HG03469 (cell line): ENCODE measurements around the gene CASP1.

Experiments used
- ATAC-seq: cut with Tn5 transposase; IDR thresholded peaks from one replicate; pipeline ENCODE4 v1.9.1; 2021; ENCODE audit warnings: mild to moderate bottlenecking, moderate library complexity, moderate number of reproducible peaks; ENCODE audit not compliant: unreplicated experiment

The CASP1 gene

GRCh38 chr11:104992781-104993180, 42.2 kb downstream of the CASP1 start:
- ATAC-seq = no peak

GRCh38 chr11:104991994-104992393, 43.0 kb downstream of the CASP1 start:
- ATAC-seq = no peak

DNA sequence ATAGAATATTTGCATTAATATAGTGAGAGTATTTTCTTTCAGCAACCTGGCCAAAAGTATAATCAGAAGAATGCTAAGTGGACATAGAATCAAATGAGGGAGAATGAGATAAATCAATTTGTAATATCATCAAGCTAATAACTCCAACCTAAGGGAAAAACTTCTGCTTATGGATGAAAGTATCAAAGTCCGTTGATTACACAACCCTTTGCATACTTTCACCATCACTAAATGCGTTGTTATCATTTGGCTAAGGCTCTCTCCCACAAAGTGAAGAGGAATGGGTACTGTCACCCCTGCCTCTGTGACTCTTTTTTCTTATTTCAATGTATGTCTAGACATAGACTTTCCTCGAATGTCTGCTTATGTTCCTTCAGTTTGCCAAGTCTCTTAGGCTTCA, 50.1 kb downstream of the CASP1 start:
- no peak for ATAC-seq

DNA sequence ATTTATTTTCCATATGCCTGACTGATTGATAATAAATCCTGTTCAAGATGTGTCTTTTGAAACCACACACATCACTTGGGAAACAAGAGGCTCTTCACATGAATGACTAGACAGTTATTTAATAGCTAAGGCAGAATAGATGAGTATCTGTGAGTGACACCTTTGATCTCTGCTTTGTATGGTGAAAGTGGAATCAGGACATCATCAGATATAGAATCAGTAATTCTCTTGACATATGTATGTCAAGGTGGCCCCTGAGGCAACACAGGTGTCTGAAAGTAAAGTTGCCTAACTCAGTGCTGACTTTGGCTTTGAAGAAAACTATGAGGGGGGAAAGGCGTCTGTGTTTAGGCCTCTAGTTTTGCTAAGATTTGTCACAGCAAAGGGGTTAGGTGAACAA, 55.1 kb downstream of the CASP1 start:
- no peak for ATAC-seq
